GM19328 (cell line): Measurements from ENCODE around the gene AP2M1.
"Not testable (repeated sequence)": the region's sequence is repeated elsewhere in the genome, so short reads cannot be mapped to it uniquely, and the experiment has no call there.

Experiments used
- ATAC-seq: cut with Tn5 transposase; IDR thresholded peaks from one replicate; pipeline ENCODE4 v1.9.1; 2021; ENCODE audit warnings: mild to moderate bottlenecking, moderate library complexity; ENCODE audit not compliant: unreplicated experiment

Gene AP2M1

GRCh38 chr3:184156522-184156955 is 18.1 kb upstream of the AP2M1 start:
- ATAC-seq = no peak

- ATAC-seq = no peak
These were observed 17.4 kb upstream of the AP2M1 start for GRCh38 chr3:184157206-184157605.

- no peak for ATAC-seq
These were observed 16.3 kb upstream of the AP2M1 start for GRCh38 chr3:184158404-184158803.

- no peak for ATAC-seq
These were observed 14.2 kb upstream of the AP2M1 start for GRCh38 chr3:184160456-184160855.

GRCh38 chr3:184162571-184163070 is 12.0 kb upstream of the AP2M1 start:
- ATAC-seq = not testable (repeated sequence)

- ATAC-seq = no peak
These were observed 9.9 kb upstream of the AP2M1 start for GRCh38 chr3:184164648-184165330.

GRCh38 chr3:184165543-184165942 is 9.1 kb upstream of the AP2M1 start:
- no peak for ATAC-seq

GRCh38 chr3:184166671-184167070 is 8.0 kb upstream of the AP2M1 start:
- no peak for ATAC-seq

- ATAC-seq = no peak
These were observed 6.9 kb upstream of the AP2M1 start for GRCh38 chr3:184167786-184168185.

- ATAC-seq = no peak
These were observed 6.1 kb upstream of the AP2M1 start for GRCh38 chr3:184168363-184169120.

GRCh38 chr3:184169896-184170875 is 4.5 kb upstream of the AP2M1 start:
- no peak for ATAC-seq

- no peak for ATAC-seq
These were observed 3.1 kb upstream of the AP2M1 start for GRCh38 chr3:184171562-184171961.

- no peak for ATAC-seq
These were observed 1.8 kb upstream of the AP2M1 start for GRCh38 chr3:184172681-184173373.

- ATAC-seq = no peak
These were observed 1.3 kb upstream of the AP2M1 start for GRCh38 chr3:184173374-184173722.

GRCh38 chr3:184174284-184174645 is 390 bp upstream of the AP2M1 start:
- no peak for ATAC-seq

GRCh38 chr3:184175506-184175905 is 851 bp downstream of the AP2M1 start:
- no peak for ATAC-seq

GRCh38 chr3:184175981-184176376 is 1.3 kb downstream of the AP2M1 start:
- ATAC-seq = no peak

- ATAC-seq = no peak
These were observed 2.0 kb downstream of the AP2M1 start for GRCh38 chr3:184176377-184177330.

GRCh38 chr3:184177331-184177731 is 2.7 kb downstream of the AP2M1 start:
- ATAC-seq = no peak
